Breast epithelium (tissue), 4 donors: ENCODE results near the gene TPST1. TPM values are rescaled to one million over a fixed set of nuclear protein-coding genes. Genes with fewer than 3 reads are reported as not detected.
"Not testable (repeated sequence)": the region's sequence is repeated elsewhere in the genome, so short reads cannot be mapped to it uniquely, and the experiment has no call there.

Experiments used
- DNase-seq, 2 donors: peaks; one replicate each; pipeline ENCODE4 v3.0.0-alpha.2; 2019; ENCODE audit warnings: low spot score in 2 of 2
- H3K27ac ChIP-seq, 2 donors: fragments of 200-600 bp; sonication (generic) in 1 of 2; one replicate each; pipeline ENCODE4 v1.5.1; 2016 to 2019; ENCODE audit warnings: mild to moderate bottlenecking in 1 of 2
- H3K27me3 ChIP-seq, 2 donors: fragments of 200-600 bp; sonication (generic) in 1 of 2; one replicate each; pipeline versions ENCODE4 v1.5.1 to v1.6.0; 2017 to 2019; ENCODE audit warnings: control low read depth in 1 of 2, mild to moderate bottlenecking in 1 of 2
- H3K36me3 ChIP-seq: fragments of 200-600 bp; one replicate; pipeline ENCODE4 v1.5.1; 2019
- H3K4me1 ChIP-seq, 2 donors: fragments of 200-600 bp; sonication (generic); one replicate each; pipeline ENCODE4 v1.5.1; 2016 to 2019; ENCODE audit warnings: control low read depth in 1 of 2
- H3K4me3 ChIP-seq, 3 donors: fragments of 200-600 bp; sonication (generic); 1 replicate in 2 of 3; 2 replicates in 1 of 3; pipeline ENCODE4 v1.5.1; 2016 to 2019; ENCODE audit warnings: mild to moderate bottlenecking in 3 of 3, moderate library complexity in 2 of 3
- H3K9me3 ChIP-seq, 2 donors: fragments of 200-600 bp; sonication (generic) in 1 of 2; one replicate each; pipeline ENCODE4 v1.5.1; 2016 to 2019; ENCODE audit warnings: control low read depth in 1 of 2
- POLR2A ChIP-seq: fragments of 450-650 bp; IDR thresholded peaks from one replicate; pipeline ENCODE4 v1.6.1; 2016; ENCODE audit warnings: antibody characterized with exemption, mild to moderate bottlenecking, moderate library complexity
- POLR2AphosphoS5 ChIP-seq, 3 donors: sonication (generic); formaldehyde crosslinking; IDR thresholded peaks; one replicate each; pipeline ENCODE4 v1.6.1; 2017; ENCODE audit warnings: antibody characterized with exemption in 3 of 3
- intact Hi-C: fragments of 100-400 bp; cut with DNase I; formaldehyde crosslinking; loops from one replicate; pipeline ENCODE4 v1.15.1; 2023; ENCODE audit warnings: low total_unique reads
- total RNA-seq, 3 donors: library from RNA; depleted of rRNA; stranded (reverse); fragments of >200 nt; gene quantifications; one replicate each; pipeline ENCODE4 v1.1.0, GENCODE V29; 2016
- TF ChIP-seq, protein P1 (sequence below), 3 donors: fragments of 450-650 bp; IDR thresholded peaks; one replicate each; pipeline ENCODE4 v1.5.1; 2016 to 2017; ENCODE audit warnings: antibody characterized with exemption in 3 of 3, mild to moderate bottlenecking in 3 of 3, moderate library complexity in 3 of 3

TPST1 gene
- total RNA-seq, 3 donors from 2014 or later = 23.2 to 34.4 (median 23.3) TPM

- TF ChIP-seq POLR2A (no peak), POLR2AphosphoS5 (IDR thresholded peaks at IDR 0.05) (no peak)
- TF ChIP-seq, protein P1, sequence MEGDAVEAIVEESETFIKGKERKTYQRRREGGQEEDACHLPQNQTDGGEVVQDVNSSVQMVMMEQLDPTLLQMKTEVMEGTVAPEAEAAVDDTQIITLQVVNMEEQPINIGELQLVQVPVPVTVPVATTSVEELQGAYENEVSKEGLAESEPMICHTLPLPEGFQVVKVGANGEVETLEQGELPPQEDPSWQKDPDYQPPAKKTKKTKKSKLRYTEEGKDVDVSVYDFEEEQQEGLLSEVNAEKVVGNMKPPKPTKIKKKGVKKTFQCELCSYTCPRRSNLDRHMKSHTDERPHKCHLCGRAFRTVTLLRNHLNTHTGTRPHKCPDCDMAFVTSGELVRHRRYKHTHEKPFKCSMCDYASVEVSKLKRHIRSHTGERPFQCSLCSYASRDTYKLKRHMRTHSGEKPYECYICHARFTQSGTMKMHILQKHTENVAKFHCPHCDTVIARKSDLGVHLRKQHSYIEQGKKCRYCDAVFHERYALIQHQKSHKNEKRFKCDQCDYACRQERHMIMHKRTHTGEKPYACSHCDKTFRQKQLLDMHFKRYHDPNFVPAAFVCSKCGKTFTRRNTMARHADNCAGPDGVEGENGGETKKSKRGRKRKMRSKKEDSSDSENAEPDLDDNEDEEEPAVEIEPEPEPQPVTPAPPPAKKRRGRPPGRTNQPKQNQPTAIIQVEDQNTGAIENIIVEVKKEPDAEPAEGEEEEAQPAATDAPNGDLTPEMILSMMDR (IDR thresholded peaks at IDR 0.05) = no peak
- Histone ChIP-seq H3K27me3 (no peaks in the 10 kb centered on the region), H3K4me1 (no peaks in the 10 kb centered on the region), H3K36me3 (no peaks in the 10 kb centered on the region), H3K4me3 (no peak overlapping the region), H3K9me3 (no peaks in the 10 kb centered on the region), H3K27ac (no peak overlapping the region)
- DNase-seq = no peak
- intact Hi-C loops = no loop called here
Observed at GRCh38 chr7:66371096-66371824, 166.1 kb downstream of the TPST1 start.

GRCh38 chr7:66374141-66374840, 169.2 kb downstream of the TPST1 start:
- H3K27ac ChIP-seq, H3K4me3 ChIP-seq, H3K27me3 ChIP-seq, intact Hi-C loops, H3K36me3 ChIP-seq, DNase-seq, H3K4me1 ChIP-seq, H3K9me3 ChIP-seq: not testable (repeated sequence)

- intact Hi-C loops = no loop called here
- no peaks in the 10 kb centered on the region for H3K36me3 ChIP-seq
- DNase-seq = no peak
- H3K27ac ChIP-seq = no peak overlapping the region
- TF ChIP-seq POLR2AphosphoS5 (IDR thresholded peaks at IDR 0.05) (no peak), POLR2A (no peak)
- TF ChIP-seq, protein P1 (IDR thresholded peaks at IDR 0.05) = no peak
- peaks cover 11 to 16% of the 10 kb centered on the region in 2 donors for H3K9me3 ChIP-seq
- H3K4me3 ChIP-seq = no peak overlapping the region
- no peaks in the 10 kb centered on the region for H3K4me1 ChIP-seq
- H3K27me3 ChIP-seq = no peaks in the 10 kb centered on the region
Observed at GRCh38 chr7:66376264-66376945, 171.3 kb downstream of the TPST1 start.

- Histone ChIP-seq H3K4me1 (no peaks in the 10 kb centered on the region), H3K27ac (no peak overlapping the region), H3K27me3 (no peaks in the 10 kb centered on the region), H3K9me3 (peaks cover 11 to 16% of the 10 kb centered on the region in 2 donors), H3K4me3 (no peak overlapping the region), H3K36me3 (no peaks in the 10 kb centered on the region)
- DNase-seq = no peak
- TF ChIP-seq POLR2A (no peak), POLR2AphosphoS5 (IDR thresholded peaks at IDR 0.05) (no peak)
- TF ChIP-seq, protein P1 (IDR thresholded peaks at IDR 0.05) = no peak
- intact Hi-C loops = no loop called here
Observed at GRCh38 chr7:66377045-66377444, 171.9 kb downstream of the TPST1 start.

DNA sequence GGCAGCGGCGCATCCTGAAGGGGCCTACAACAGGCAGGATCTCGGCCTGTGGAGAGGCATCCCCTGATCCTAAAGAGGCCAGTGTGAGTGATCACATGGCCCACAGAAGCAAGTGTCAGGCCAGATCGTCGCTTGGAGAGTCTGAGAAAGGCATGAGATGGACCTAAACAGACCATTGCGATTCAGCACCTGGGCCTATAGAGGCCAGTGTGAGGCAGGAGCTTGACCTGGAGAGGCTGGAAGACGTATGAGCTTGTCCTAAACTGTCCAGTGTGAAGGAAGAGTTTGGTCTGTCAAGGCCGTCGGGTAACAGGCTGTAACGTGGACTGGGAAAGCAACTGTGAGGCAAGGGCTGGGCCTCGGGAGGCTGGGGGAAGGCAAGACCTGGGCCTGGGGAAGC, 172.6 kb downstream of the TPST1 start:
- Histone ChIP-seq H3K9me3 (peaks cover 11 to 16% of the 10 kb centered on the region in 2 donors), H3K27ac (no peak overlapping the region), H3K36me3 (no peaks in the 10 kb centered on the region), H3K27me3 (no peaks in the 10 kb centered on the region), H3K4me3 (no peak overlapping the region), H3K4me1 (no peaks in the 10 kb centered on the region)
- TF ChIP-seq POLR2AphosphoS5 (IDR thresholded peaks at IDR 0.05) (no peak), POLR2A (no peak)
- TF ChIP-seq, protein P1 (IDR thresholded peaks at IDR 0.05) = no peak
- intact Hi-C loops = no loop called here
- no peak for DNase-seq
